ENCODE data around the gene INO80C. TPM values are rescaled to one million over a fixed set of nuclear protein-coding genes. Genes with fewer than 3 reads are reported as not detected.

Gene INO80C
- total RNA-seq, 1 donor from 2014 or later = 22.8 TPM

GRCh38 chr18:35513181-35513936 lies 15.6 kb upstream of the INO80C start:
- no peak for DNase-seq

- DNase-seq = no peak
These were observed 15.0 kb upstream of the INO80C start for GRCh38 chr18:35512761-35513160.

GRCh38 chr18:35511833-35512232 lies 14.1 kb upstream of the INO80C start:
- no peak for DNase-seq

GRCh38 chr18:35511428-35511827 lies 13.7 kb upstream of the INO80C start:
- no peak for DNase-seq

GRCh38 chr18:35510076-35510651 lies 12.4 kb upstream of the INO80C start:
- DNase-seq = no peak

DNA sequence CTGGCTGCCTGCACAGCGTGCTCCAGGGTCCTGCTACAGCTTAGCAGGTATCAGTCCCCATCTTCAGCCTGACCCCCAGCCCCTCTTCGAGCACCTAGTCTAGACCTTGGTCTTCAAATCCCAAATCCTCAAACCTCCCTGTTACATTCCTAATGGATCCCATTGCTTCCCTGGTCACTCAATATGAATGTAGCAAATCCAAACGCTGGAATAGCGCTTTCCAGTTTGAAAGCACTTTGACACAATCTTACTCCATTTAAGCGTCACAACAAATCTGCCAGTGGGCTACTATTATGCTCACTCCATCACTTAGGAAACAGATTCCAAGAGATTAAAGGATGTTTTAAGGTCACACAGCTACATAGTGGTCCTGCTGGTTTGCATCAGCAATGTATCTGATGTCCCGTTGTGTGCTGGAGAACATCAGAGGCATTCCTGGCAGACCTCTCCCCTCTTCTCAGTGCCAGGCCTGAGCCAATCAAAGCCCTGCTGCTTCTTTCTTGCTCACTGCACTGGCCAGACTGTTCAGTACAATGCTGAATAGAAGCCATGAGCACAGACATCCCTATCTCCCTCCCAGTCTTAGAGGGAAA lies 11.1 kb upstream of the INO80C start:
- DNase-seq = no peak

- no peak for DNase-seq
These were observed 10.3 kb upstream of the INO80C start for GRCh38 chr18:35508030-35508429.

DNA sequence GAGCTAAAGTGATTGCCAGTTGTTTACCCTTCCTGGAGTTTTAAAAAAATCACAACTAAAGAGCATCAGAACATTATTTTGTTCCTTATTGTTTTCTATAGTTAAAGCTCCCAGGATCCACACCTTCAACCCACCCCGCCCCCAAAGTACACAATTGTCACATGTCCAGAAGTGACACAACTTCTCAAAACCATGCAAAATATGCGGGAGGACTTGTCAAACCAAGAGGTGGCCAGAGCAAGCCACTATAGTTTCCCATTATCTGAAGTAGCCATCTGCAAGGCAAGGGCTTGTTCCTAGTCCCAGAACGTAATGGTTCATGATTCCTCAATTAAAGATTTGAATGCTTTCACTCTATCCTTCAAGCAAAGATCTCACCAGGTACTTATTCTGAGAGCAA lies 9.9 kb upstream of the INO80C start:
- no peak for DNase-seq

DNA sequence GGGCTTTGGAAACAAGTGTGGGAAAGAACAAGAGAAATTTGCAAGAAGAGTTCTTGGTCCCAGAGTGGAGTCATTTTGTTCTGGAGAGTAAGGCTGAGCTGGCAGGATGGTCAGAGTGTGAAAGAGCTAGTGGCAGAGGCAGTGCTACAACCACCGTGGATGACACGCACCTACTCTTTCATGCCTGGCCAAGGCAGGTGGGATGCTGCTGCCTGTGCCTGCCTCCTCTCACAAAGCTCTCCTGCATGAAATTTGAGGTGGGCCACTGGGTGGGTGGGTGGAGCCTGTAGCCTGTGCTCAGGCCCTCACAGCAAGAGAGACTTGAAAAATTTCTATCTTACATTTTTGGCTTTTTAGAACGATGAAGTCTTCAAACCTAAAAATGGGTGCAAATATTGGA lies 9.4 kb upstream of the INO80C start:
- DNase-seq = no peak

DNA sequence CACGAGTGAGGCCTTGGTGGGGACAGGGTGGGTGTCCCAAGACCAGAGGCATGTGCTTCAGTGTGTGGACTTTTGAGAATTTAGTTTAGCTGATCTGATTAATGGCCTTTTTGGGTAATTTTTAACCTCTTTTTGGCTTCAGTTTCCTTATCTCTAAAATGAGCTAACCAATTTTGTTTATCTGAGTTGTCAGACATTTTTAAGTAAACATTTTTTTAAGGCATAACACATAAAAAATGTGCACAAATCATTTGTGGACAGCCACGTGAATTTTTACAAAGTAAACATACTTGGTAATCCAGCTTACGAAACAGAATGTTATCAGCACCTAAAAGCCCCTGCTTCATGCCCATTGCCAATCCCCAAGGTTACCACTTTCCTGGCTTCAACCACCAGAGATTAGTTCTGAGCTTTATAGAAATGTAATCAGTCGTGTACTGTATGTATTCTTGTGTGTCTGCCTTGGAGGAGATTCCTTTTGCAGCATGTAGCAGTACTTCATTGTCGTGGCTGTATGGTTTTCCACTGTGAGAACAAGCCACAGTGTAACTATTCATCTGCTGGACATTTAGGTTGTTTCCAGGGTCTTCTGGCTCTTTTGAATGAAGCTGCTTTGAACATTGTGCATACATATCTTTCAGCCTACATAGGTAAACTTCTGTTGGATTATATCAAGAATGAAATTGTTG lies 8.4 kb upstream of the INO80C start:
- no peak for DNase-seq

- no peak for DNase-seq
These were observed 7.2 kb upstream of the INO80C start for GRCh38 chr18:35504996-35505395.

GRCh38 chr18:35502052-35502451 lies 4.3 kb upstream of the INO80C start:
- DNase-seq = no peak

GRCh38 chr18:35501369-35501768 lies 3.6 kb upstream of the INO80C start:
- no peak for DNase-seq

GRCh38 chr18:35500113-35500512 lies 2.4 kb upstream of the INO80C start:
- no peak for DNase-seq

GRCh38 chr18:35497027-35497369 lies 762 bp downstream of the INO80C start:
- no peak for DNase-seq

DNA sequence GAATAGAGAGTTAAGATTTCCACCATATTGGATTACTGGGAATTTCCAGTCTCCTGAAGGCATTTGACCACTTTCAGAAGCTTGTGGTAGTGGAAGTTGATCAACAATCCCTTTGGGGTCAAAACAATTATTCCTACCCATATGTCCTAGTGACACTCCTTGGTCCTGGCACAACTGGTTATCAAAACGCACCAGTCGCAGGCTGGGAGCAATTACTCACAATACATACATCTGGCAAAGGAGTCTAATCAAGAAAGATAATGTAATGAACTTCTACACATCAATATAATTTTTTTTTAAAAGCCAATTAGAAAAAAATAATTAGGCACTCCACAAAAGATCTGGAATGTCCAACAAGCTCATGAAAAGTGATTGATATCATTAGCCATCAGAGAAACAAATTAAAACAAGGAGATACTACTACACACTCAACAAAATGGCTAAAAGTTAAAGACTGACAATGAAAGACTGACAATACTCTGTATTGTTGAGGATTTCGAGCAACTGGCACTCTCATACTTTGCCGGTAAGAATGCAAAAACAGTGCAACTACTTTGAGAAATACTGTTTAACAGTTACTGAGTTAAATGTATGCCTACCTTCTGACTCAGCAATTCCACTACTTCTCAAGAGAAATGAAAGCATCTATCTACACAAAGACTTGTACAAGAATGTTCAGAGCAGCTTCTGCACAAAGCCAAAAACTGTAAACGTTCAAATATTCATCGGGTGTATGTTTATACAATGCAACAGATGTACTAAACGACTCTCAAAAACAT lies 2.0 kb downstream of the INO80C start:
- no peak for DNase-seq

DNA sequence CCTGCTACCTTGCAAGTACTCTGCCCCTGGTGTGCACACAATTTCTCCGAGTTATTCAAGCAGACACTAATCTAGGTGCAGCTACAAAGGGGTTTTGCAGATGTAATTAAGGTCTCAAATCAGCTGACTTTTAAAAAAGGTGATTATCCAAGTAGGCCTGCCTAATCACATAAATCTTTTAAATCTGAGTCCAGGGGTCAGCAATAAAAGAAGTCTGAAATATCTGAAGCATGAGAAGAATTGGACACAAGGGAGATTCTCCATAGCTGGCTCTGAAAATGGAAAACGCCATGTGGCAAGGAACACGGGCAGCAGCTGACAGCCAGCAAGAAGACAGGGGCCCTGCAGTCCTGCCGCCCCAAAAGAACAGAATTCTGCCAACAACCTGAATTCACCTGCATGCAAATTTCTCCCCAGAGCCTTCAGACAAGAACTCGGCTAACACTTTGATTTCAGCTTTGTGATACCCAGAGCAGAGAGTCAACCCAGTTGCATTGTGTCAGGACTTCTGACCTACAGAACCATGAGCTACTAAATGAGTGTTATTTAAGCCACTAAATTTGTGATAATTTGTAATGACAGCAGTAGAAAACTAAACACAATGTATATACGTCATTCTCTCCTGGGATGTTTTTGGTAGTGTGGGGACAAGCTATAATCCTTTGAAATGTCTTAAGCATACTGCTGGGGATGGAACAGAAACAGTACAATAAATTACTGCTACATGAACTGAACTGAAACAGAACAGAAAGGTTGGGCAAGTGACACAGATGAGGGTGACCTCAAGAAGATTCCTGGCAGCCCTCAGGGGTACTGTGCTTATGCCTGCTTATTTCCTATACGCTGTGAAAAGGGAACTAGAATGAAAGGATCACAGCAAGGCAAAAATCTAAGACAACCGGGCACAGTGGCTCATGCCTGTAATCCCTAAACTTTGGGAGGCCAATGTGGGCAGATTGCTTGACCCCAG lies 3.2 kb downstream of the INO80C start:
- no peak for DNase-seq

DNA sequence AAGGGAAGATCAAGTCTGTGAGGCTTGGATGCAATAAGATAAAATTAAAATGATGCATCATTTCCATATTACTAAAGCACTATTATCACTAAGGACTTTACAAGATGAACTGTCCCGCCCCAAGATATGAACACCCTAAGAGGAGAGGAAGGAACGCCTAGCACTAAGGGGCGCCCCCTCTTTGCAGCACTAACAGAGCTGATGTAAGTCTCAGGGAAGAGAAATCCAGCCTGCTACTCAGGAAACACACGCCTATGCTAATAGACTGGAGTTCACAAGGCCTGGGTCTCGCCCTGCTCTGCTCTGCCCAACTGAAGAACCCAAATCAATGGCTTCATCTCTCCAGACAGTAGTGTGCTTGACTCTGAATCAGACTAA lies 6.1 kb downstream of the INO80C start:
- no peak for DNase-seq

DNA sequence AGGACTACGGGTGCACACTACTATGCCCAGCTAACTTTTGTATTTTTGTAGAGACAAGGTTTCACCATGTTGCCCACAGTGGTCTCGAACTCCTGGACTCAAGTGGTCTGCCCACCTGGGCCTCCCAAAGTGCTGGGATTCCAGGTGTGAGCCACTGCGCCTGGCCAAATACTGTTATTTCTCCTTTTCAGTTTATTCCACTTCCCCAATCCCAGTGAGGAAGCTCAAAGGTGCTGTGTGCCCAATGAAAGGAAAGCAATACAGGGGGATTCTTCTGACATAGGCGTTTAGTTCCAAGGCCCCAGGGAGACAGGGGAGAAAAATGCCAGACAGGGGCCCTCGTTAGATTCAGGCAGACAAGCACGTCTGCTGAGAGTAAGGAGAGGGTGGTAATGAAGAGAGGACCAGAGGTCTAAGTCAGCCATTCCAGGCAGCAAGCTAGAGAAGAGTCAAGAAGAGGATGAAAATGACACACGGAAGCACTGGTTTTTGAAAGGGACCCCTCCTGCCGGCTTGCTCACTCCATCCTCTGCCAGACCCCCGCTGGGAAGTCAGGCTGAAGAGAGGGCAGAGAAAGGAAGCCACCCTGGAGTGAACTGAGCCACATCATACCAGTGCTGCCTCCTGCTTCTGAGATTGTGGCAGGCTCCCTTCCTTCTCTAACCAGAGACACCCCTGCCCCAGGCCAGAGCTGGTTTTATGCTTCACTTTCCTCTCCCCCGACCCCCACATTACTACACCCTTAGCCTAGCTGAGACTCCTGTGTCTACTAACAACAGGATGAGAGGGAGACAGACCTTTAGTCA lies 6.7 kb downstream of the INO80C start:
- DNase-seq = no peak

- DNase-seq = no peak
These were observed 7.8 kb downstream of the INO80C start for GRCh38 chr18:35489913-35490490.
